ENCODE measurements around the gene SPINK5. TPM values are rescaled to one million over a fixed set of nuclear protein-coding genes. Genes with fewer than 3 reads are reported as not detected.

The SPINK5 gene
- total RNA-seq, 1 donor = not detected

DNA sequence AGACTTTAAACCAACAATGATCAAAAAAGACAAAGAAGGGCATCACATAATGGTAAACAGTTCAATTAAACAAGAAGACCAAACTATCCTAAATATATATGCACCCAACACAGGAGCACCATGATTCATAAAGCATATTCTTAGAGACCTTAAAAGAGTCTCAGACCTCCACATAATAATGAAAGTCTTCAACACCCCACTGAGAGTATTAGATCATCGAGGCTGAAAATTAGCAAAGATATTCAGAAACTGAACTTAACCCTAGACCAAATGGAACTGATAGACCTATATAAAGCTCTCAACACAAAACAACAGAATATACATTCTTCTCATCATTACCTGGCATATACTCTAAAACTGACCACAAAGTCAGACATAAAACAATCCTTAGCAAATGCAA is 92.8 kb downstream of the SPINK5 start:
- H3K4me2 ChIP-seq (ENCODE audit: insufficient read depth, low read length) = no peak overlapping the region
- H3K4me3 ChIP-seq (ENCODE audit: insufficient read depth, low read length) = no peak overlapping the region
- H2AFZ ChIP-seq (ENCODE audit: low read length) = no peak overlapping the region
- no peaks in the 10 kb centered on the region for H3K4me1 ChIP-seq (ENCODE audit: insufficient read depth, low read length)
- no peaks in the 10 kb centered on the region for H3K36me3 ChIP-seq (ENCODE audit: insufficient read depth, low read length)
- no peak overlapping the region for H3K27ac ChIP-seq (ENCODE audit: low read depth, low read length)
- no peaks in the 10 kb centered on the region for H4K20me1 ChIP-seq (ENCODE audit: insufficient read depth, low read length)
- no peaks in the 10 kb centered on the region for H3K27me3 ChIP-seq (ENCODE audit: insufficient read depth, low read length)
- H3K79me2 ChIP-seq (ENCODE audit: insufficient read depth, low read length) = no peaks in the 10 kb centered on the region
- no peaks in the 10 kb centered on the region for H3K9me3 ChIP-seq (ENCODE audit: low read depth, low read length)
- DNase-seq (ENCODE audit: insufficient read length, low spot score, missing footprints) = no peak
- TF ChIP-seq, protein P1, sequence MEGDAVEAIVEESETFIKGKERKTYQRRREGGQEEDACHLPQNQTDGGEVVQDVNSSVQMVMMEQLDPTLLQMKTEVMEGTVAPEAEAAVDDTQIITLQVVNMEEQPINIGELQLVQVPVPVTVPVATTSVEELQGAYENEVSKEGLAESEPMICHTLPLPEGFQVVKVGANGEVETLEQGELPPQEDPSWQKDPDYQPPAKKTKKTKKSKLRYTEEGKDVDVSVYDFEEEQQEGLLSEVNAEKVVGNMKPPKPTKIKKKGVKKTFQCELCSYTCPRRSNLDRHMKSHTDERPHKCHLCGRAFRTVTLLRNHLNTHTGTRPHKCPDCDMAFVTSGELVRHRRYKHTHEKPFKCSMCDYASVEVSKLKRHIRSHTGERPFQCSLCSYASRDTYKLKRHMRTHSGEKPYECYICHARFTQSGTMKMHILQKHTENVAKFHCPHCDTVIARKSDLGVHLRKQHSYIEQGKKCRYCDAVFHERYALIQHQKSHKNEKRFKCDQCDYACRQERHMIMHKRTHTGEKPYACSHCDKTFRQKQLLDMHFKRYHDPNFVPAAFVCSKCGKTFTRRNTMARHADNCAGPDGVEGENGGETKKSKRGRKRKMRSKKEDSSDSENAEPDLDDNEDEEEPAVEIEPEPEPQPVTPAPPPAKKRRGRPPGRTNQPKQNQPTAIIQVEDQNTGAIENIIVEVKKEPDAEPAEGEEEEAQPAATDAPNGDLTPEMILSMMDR (IDR thresholded peaks at IDR 0.05; ENCODE audit: extremely low read depth, low read depth, low read length) = no peak

DNA sequence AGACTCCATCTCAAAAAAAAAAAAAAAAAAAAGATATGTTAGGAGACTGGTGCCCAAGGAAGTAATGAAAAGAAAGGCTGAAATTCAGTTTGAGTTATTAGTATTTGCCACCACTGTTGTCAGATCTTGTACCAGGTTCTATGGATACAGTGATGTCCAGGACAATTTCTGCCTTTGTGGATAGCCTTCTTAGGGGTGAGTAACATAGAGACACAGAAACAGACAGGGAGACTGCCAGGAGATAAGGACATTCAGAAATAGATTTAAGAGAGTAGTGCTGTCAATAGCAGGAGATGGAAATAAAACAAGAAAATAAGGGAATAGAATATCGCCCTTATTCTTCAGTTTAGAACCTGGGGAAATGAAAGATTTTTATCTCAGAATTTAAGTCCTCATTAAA is 98.3 kb downstream of the SPINK5 start:
- no peaks in the 10 kb centered on the region for H3K79me2 ChIP-seq (ENCODE audit: insufficient read depth, low read length)
- H3K27ac ChIP-seq (ENCODE audit: low read depth, low read length) = no peak overlapping the region

GRCh38 chr5:148163345-148163744 is 99.6 kb downstream of the SPINK5 start:
- TF ChIP-seq, protein P1 (IDR thresholded peaks at IDR 0.05; ENCODE audit: extremely low read depth, low read depth, low read length) = no peak
- DNase-seq (ENCODE audit: insufficient read length, low spot score, missing footprints) = no peak
- Histone ChIP-seq H3K27ac (ENCODE audit: low read depth, low read length) (no peak overlapping the region), H3K4me2 (ENCODE audit: insufficient read depth, low read length) (no peak overlapping the region), H3K79me2 (ENCODE audit: insufficient read depth, low read length) (no peaks in the 10 kb centered on the region), H3K4me3 (ENCODE audit: insufficient read depth, low read length) (no peak overlapping the region), H3K36me3 (ENCODE audit: insufficient read depth, low read length) (no peaks in the 10 kb centered on the region), H3K9me3 (ENCODE audit: low read depth, low read length) (no peaks in the 10 kb centered on the region), H3K4me1 (ENCODE audit: insufficient read depth, low read length) (no peaks in the 10 kb centered on the region), H3K27me3 (ENCODE audit: insufficient read depth, low read length) (no peaks in the 10 kb centered on the region), H2AFZ (ENCODE audit: low read length) (no peak overlapping the region), H4K20me1 (ENCODE audit: insufficient read depth, low read length) (no peaks in the 10 kb centered on the region)

More for the DNA sequence above, 98.3 kb downstream of the SPINK5 start:
- no peaks in the 10 kb centered on the region for H3K36me3 ChIP-seq (ENCODE audit: insufficient read depth, low read length)
- H3K9me3 ChIP-seq (ENCODE audit: low read depth, low read length) = no peaks in the 10 kb centered on the region
- TF ChIP-seq, protein P1 (IDR thresholded peaks at IDR 0.05; ENCODE audit: extremely low read depth, low read depth, low read length) = no peak
- no peak overlapping the region for H3K4me3 ChIP-seq (ENCODE audit: insufficient read depth, low read length)
- no peaks in the 10 kb centered on the region for H3K27me3 ChIP-seq (ENCODE audit: insufficient read depth, low read length)
- no peak for DNase-seq (ENCODE audit: insufficient read length, low spot score, missing footprints)
- H3K4me1 ChIP-seq (ENCODE audit: insufficient read depth, low read length) = no peaks in the 10 kb centered on the region
- H4K20me1 ChIP-seq (ENCODE audit: insufficient read depth, low read length) = no peaks in the 10 kb centered on the region
- no peak overlapping the region for H3K4me2 ChIP-seq (ENCODE audit: insufficient read depth, low read length)
- H2AFZ ChIP-seq (ENCODE audit: low read length) = no peak overlapping the region

- Histone ChIP-seq H3K4me3 (ENCODE audit: insufficient read depth, low read length) (no peak overlapping the region), H2AFZ (ENCODE audit: low read length) (no peak overlapping the region), H3K79me2 (ENCODE audit: insufficient read depth, low read length) (no peaks in the 10 kb centered on the region), H3K4me1 (ENCODE audit: insufficient read depth, low read length) (no peaks in the 10 kb centered on the region), H3K27ac (ENCODE audit: low read depth, low read length) (no peak overlapping the region), H3K9me3 (ENCODE audit: low read depth, low read length) (no peaks in the 10 kb centered on the region), H3K36me3 (ENCODE audit: insufficient read depth, low read length) (no peaks in the 10 kb centered on the region), H3K4me2 (ENCODE audit: insufficient read depth, low read length) (no peak overlapping the region), H3K27me3 (ENCODE audit: insufficient read depth, low read length) (no peaks in the 10 kb centered on the region), H4K20me1 (ENCODE audit: insufficient read depth, low read length) (no peaks in the 10 kb centered on the region)
- DNase-seq (ENCODE audit: insufficient read length, low spot score, missing footprints) = no peak
- TF ChIP-seq, protein P1 (IDR thresholded peaks at IDR 0.05; ENCODE audit: extremely low read depth, low read depth, low read length) = no peak
These were observed 102.9 kb downstream of the SPINK5 start for GRCh38 chr5:148166550-148167283.
